ENCODE results near the gene LYSMD4. TPM values are rescaled to one million over a fixed set of nuclear protein-coding genes. Genes with fewer than 3 reads are reported as not detected.

Gene LYSMD4
- total and polyA plus RNA-seq, 2 of the 8 experiments (the other 6 are each of a cell fraction or from before 2014, with no cell fraction given) = 7.5 to 17.5 TPM

DNA sequence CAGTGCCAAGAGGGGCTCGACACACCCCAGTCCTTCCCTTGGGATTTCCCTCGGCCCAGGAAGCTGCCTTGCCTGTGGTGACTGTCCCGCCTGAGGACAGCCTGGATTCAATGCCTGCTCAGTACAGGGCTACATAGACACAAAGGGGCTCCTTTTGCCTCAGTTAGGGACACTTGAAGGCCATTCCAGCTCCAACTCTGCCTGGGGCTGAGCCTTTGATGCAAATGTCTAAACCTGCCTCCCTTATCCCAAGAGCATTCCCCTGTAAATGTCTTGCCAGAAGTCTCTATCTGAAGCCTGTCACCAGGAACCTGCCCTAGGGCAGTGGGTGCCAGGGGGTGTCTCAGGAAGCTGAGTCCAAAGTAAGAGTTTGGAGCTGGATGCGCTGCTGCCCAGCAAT is 19.3 kb upstream of the LYSMD4 start:
- Histone ChIP-seq H3K79me1 (ENCODE audit: low read depth, low read length) (no peaks in the 10 kb centered on the region), H3K23me2 (ENCODE audit: low read depth, low read length) (no peaks in the 10 kb centered on the region), H3K4me2 (ENCODE audit: insufficient read depth in 1 of 2, low read depth in 2 of 2, low read length in 2 of 2) (no peak overlapping the region), H2BK5ac (ENCODE audit: low read depth, low read length) (no peak overlapping the region), H3K36me3 (ENCODE audit: control insufficient read depth in 2 of 4, insufficient read depth in 4 of 4, low read length in 3 of 4) (no peaks in the 10 kb centered on the region), H2BK120ac (replicated peaks; ENCODE audit: low read depth, low read length) (no peak overlapping the region), H2BK15ac (ENCODE audit: low read length) (no peak overlapping the region), H2AK5ac (ENCODE audit: low read depth, low read length) (no peak overlapping the region), H3K14ac (ENCODE audit: insufficient read length) (no peak overlapping the region), H3K79me2 (ENCODE audit: control insufficient read depth in 1 of 2, insufficient read depth in 2 of 2, low read length in 2 of 2) (no peaks in the 10 kb centered on the region), H3K27ac (ENCODE audit: low read depth, low read length) (no peak overlapping the region), H3K23ac (ENCODE audit: insufficient read length) (no peak overlapping the region), H2BK20ac (ENCODE audit: low read length) (no peak overlapping the region), H4K91ac (replicated peaks; ENCODE audit: insufficient read length, low read length) (no peak overlapping the region), H3K18ac (ENCODE audit: extremely low read depth, low read length) (no peak overlapping the region), H4K8ac (ENCODE audit: extremely low read depth, insufficient read depth, low read length) (no peak overlapping the region), H3K27me3 (replicated peaks in 1 of 4; ENCODE audit: control insufficient read depth in 3 of 4, extremely low read depth in 1 of 4, insufficient read depth in 3 of 4, low read length in 3 of 4) (peaks cover 0 to 10% (median 0%) of the 10 kb centered on the region in 4 experiments; a peak in 2 of 7 replicates), H3K4me1 (replicated peaks in 1 of 4; ENCODE audit: control insufficient read depth in 3 of 4, insufficient read depth in 4 of 4, low read length in 3 of 4) (no peaks in the 10 kb centered on the region), H3K4ac (replicated peaks; ENCODE audit: insufficient read length, low read depth, low read length) (no peak overlapping the region), H3K56ac (replicated peaks; ENCODE audit: insufficient read length, low read depth, low read length) (no peak overlapping the region), H2AFZ (ENCODE audit: low read length) (no peak overlapping the region; the same call in 1 of the 2 replicates), H4K5ac (ENCODE audit: insufficient read length, low read depth, low read length) (no peak overlapping the region), H2BK12ac (ENCODE audit: low read depth, low read length) (no peak overlapping the region), H3K9me3 (ENCODE audit: insufficient read depth in 2 of 2, low read depth in 1 of 2, low read length in 1 of 2) (no peaks in the 10 kb centered on the region), H3K4me3 (ENCODE audit: extremely low read depth in 1 of 4, insufficient read depth in 2 of 4, low read depth in 3 of 4, low read length in 4 of 4) (no peak overlapping the region), H4K20me1 (replicated peaks in 1 of 2; ENCODE audit: control insufficient read depth in 1 of 2, insufficient read depth in 2 of 2, low read length in 2 of 2) (no peaks in the 10 kb centered on the region), H3K9ac (replicated peaks in 1 of 4; ENCODE audit: extremely low read depth in 1 of 4, low read depth in 3 of 4, low read length in 3 of 4) (no peak overlapping the region)
- 81% methylated on average over 4 of the region's 4 CpGs; no CpG with 5 or more reads in 1 of the 2 experiments for WGBS, 2 experiments (ENCODE audit: extremely low coverage in 1 of 2, insufficient coverage in 1 of 2, insufficient read length in 1 of 2, insufficient replicate concordance in 2 of 2, low coverage in 1 of 2, low lambda C conversion rate in 2 of 2, missing lambda C conversion rate in 1 of 2)
- ChIA-PET POLR2A (ENCODE audit: partially characterized antibody) (interaction anchor here (2.0 kb wide), 1 partner anchor 20 kb away, joined by 5 read pairs; the partner anchor contains the start of gene LYSMD4), CTCF (ENCODE audit: partially characterized antibody) (interaction anchor here (1.5 to 6.8 kb wide), 5 partner anchors 14 to 480 kb away, joined by 4 to 92 read pairs (median 8); partner anchors contain the start of gene LYSMD4)
- no peak for DNase-seq (ENCODE audit: low read depth in 1 of 2, low spot score in 2 of 2)
- FAIRE-seq = no peak
- TF ChIP-seq RFX5 (IDR thresholded peaks at IDR 0.05; ENCODE audit: borderline replicate concordance, low read depth, low read length) (no peak), CREB1 (IDR thresholded peaks at IDR 0.05) (no peak), ASH2L (IDR thresholded peaks at IDR 0.05; ENCODE audit: low read length) (no peak), POU5F1 (IDR thresholded peaks at IDR 0.05; ENCODE audit: low read depth, low read length) (no peak), PHF8 (conservative IDR thresholded peaks at IDR 0.05; ENCODE audit: low read depth, low read length) (no peak), TCF12 (IDR thresholded peaks at IDR 0.05; ENCODE audit: low read depth, low read length) (no peak), E2F6 (IDR thresholded peaks at IDR 0.05) (no peak), RBBP5 (IDR thresholded peaks at IDR 0.05; ENCODE audit: borderline replicate concordance, low read depth, low read length) (no peak), KDM4A (IDR thresholded peaks at IDR 0.05; ENCODE audit: low read depth, low read length, severe bottlenecking) (no peak), BACH1 (IDR thresholded peaks at IDR 0.05; ENCODE audit: low read length) (no peak), GTF2F1 (IDR thresholded peaks at IDR 0.05; ENCODE audit: borderline replicate concordance, low read depth, low read length) (no peak)
- TF ChIP-seq, protein P1, sequence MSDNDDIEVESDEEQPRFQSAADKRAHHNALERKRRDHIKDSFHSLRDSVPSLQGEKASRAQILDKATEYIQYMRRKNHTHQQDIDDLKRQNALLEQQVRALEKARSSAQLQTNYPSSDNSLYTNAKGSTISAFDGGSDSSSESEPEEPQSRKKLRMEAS (IDR thresholded peaks at IDR 0.05) = no peak
- TF ChIP-seq, protein P2, sequence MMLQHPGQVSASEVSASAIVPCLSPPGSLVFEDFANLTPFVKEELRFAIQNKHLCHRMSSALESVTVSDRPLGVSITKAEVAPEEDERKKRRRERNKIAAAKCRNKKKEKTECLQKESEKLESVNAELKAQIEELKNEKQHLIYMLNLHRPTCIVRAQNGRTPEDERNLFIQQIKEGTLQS (IDR thresholded peaks at IDR 0.05; ENCODE audit: insufficient read depth, low read depth, low read length) = no peak

All from H1 (cell line).